ENCODE data around the gene PDCD2L.

PDCD2L gene

GRCh38 chr19:34380639-34381241 is 23.5 kb upstream of the PDCD2L start:
- H3K4me3 ChIP-seq (ENCODE audit: low read depth in 1 of 2, low read length in 1 of 2) = no peak overlapping the region
- peaks cover 92% of the 10 kb centered on the region for H3K36me3 ChIP-seq
- no peak overlapping the region for H3K27ac ChIP-seq
- H3K4me1 ChIP-seq (ENCODE audit: control insufficient read depth in 1 of 2, insufficient read depth in 1 of 2, low read depth in 1 of 2, low read length in 1 of 2) = no peaks in the 10 kb centered on the region
- no peaks in the 10 kb centered on the region for H3K27me3 ChIP-seq
- no peaks in the 10 kb centered on the region for H3K9me3 ChIP-seq
- no peak for TF ChIP-seq CTCF (IDR thresholded peaks at IDR 0.05)

- no peak overlapping the region for H3K27ac ChIP-seq
- no peaks in the 10 kb centered on the region for H3K4me1 ChIP-seq (ENCODE audit: control insufficient read depth in 1 of 2, insufficient read depth in 1 of 2, low read depth in 1 of 2, low read length in 1 of 2)
- H3K9me3 ChIP-seq = no peaks in the 10 kb centered on the region
- H3K27me3 ChIP-seq = no peaks in the 10 kb centered on the region
- no peak for TF ChIP-seq CTCF (IDR thresholded peaks at IDR 0.05)
- H3K4me3 ChIP-seq (ENCODE audit: low read depth in 1 of 2, low read length in 1 of 2) = no peak overlapping the region
- H3K36me3 ChIP-seq = peaks cover 94% of the 10 kb centered on the region
Measured at GRCh38 chr19:34381399-34382251, 22.6 kb upstream of the PDCD2L start.

GRCh38 chr19:34382471-34382870 is 21.7 kb upstream of the PDCD2L start:
- Histone ChIP-seq H3K9me3 (no peaks in the 10 kb centered on the region), H3K4me1 (ENCODE audit: control insufficient read depth in 1 of 2, insufficient read depth in 1 of 2, low read depth in 1 of 2, low read length in 1 of 2) (no peaks in the 10 kb centered on the region), H3K36me3 (peaks cover 98% of the 10 kb centered on the region), H3K4me3 (ENCODE audit: low read depth in 1 of 2, low read length in 1 of 2) (no peak overlapping the region), H3K27ac (no peak overlapping the region), H3K27me3 (no peaks in the 10 kb centered on the region)
- TF ChIP-seq CTCF (IDR thresholded peaks at IDR 0.05) = no peak

- no peak for TF ChIP-seq CTCF (IDR thresholded peaks at IDR 0.05)
- Histone ChIP-seq H3K4me3 (ENCODE audit: low read depth in 1 of 2, low read length in 1 of 2) (no peak overlapping the region), H3K9me3 (no peaks in the 10 kb centered on the region), H3K27ac (no peak overlapping the region), H3K36me3 (peaks cover 98% of the 10 kb centered on the region), H3K4me1 (ENCODE audit: control insufficient read depth in 1 of 2, insufficient read depth in 1 of 2, low read depth in 1 of 2, low read length in 1 of 2) (no peaks in the 10 kb centered on the region), H3K27me3 (no peaks in the 10 kb centered on the region)
Measured at GRCh38 chr19:34383599-34383998, 20.6 kb upstream of the PDCD2L start.

- H3K9me3 ChIP-seq = no peaks in the 10 kb centered on the region
- no peak overlapping the region for H3K4me3 ChIP-seq (ENCODE audit: low read depth in 1 of 2, low read length in 1 of 2)
- no peak for TF ChIP-seq CTCF (IDR thresholded peaks at IDR 0.05)
- H3K36me3 ChIP-seq = peaks cover 98% of the 10 kb centered on the region
- no peak overlapping the region for H3K27ac ChIP-seq
- no peaks in the 10 kb centered on the region for H3K4me1 ChIP-seq (ENCODE audit: control insufficient read depth in 1 of 2, insufficient read depth in 1 of 2, low read depth in 1 of 2, low read length in 1 of 2)
- no peaks in the 10 kb centered on the region for H3K27me3 ChIP-seq
Measured at GRCh38 chr19:34386645-34387445, 17.4 kb upstream of the PDCD2L start.
